OCI-LY1 (cell line): Measurements from ENCODE around the gene CD276.

ENCODE experiments used
- H2AFZ ChIP-seq: fragments of 200-600 bp; sonication (generic), shearing (Covaris generic); 2 replicates; pipeline ENCODE4 v1.6.0; 2014; ENCODE audit warnings: antibody characterized with exemption, mild to moderate bottlenecking, low read length
- H3F3A ChIP-seq: fragments of 200-600 bp; sonication (generic), shearing (Covaris generic); 2 replicates; pipeline ENCODE4 v1.6.0; 2014; ENCODE audit warnings: mild to moderate bottlenecking, antibody characterized with exemption, low read length, moderate library complexity; ENCODE audit not compliant: insufficient read depth
- H3K27ac ChIP-seq: fragments of 200-600 bp; sonication (generic); 2 replicates; pipeline ENCODE4 v1.5.1; 2014; ENCODE audit warnings: low read length, mixed run types, mild to moderate bottlenecking, low read depth; ENCODE audit not compliant: poor library complexity, severe bottlenecking
- H3K27me3 ChIP-seq: fragments of 200-600 bp; sonication (generic); 2 replicates; pipeline ENCODE4 v1.6.0; 2014; ENCODE audit warnings: antibody characterized with exemption, mild to moderate bottlenecking, low read length, moderate library complexity; ENCODE audit not compliant: insufficient read depth
- H3K36me3 ChIP-seq: fragments of 200-600 bp; sonication (generic); 2 replicates; pipeline ENCODE4 v1.6.1; 2014; ENCODE audit warnings: mild to moderate bottlenecking, antibody characterized with exemption, low read length, moderate library complexity, mixed read lengths; ENCODE audit not compliant: insufficient read depth
- H3K4me1 ChIP-seq: fragments of 200-600 bp; sonication (generic); 2 replicates; pipeline ENCODE4 v1.5.1; 2014; ENCODE audit warnings: mild to moderate bottlenecking, low read length, moderate library complexity; ENCODE audit not compliant: insufficient read depth, severe bottlenecking
- H3K4me2 ChIP-seq: fragments of 200-600 bp; sonication (generic), shearing (Covaris generic); 2 replicates; pipeline ENCODE4 v1.6.1; 2014; ENCODE audit warnings: low read length
- H3K4me3 ChIP-seq: fragments of 200-600 bp; sonication (generic); 2 replicates; pipeline ENCODE4 v1.5.1; 2014; ENCODE audit warnings: low read length, low read depth, mild to moderate bottlenecking, mixed read lengths; ENCODE audit not compliant: poor library complexity, severe bottlenecking
- H3K79me2 ChIP-seq: fragments of 200-600 bp; shearing (Covaris generic); 2 replicates; pipeline ENCODE4 v1.6.1; 2016; ENCODE audit warnings: mixed run types, low read length, mixed read lengths; ENCODE audit not compliant: insufficient read depth
- H3K9ac ChIP-seq: fragments of 200-600 bp; sonication (generic), shearing (Covaris generic); 2 replicates; pipeline ENCODE4 v1.6.1; 2014; ENCODE audit warnings: mild to moderate bottlenecking, low read length, mixed read lengths
- H3K9me2 ChIP-seq: fragments of 200-600 bp; sonication (generic), shearing (Covaris generic); 2 replicates; pipeline ENCODE4 v1.6.1; 2014; ENCODE audit warnings: low read depth, mild to moderate bottlenecking, low read length, mixed read lengths
- H3K9me3 ChIP-seq: fragments of 200-600 bp; shearing (Covaris generic); 2 replicates; pipeline ENCODE4 v1.6.1; 2014; ENCODE audit warnings: low read length, mixed read lengths
- H4K20me1 ChIP-seq: fragments of 200-600 bp; sonication (generic), shearing (Covaris generic); 2 replicates; pipeline ENCODE4 v1.6.0; 2016; ENCODE audit warnings: mild to moderate bottlenecking, low read length; ENCODE audit not compliant: insufficient read depth
- CTCF ChIP-seq: fragments of 200-600 bp; sonication (generic), shearing (Covaris generic); IDR thresholded peaks from 2 replicates; pipeline ENCODE4 v1.5.1; 2017; ENCODE audit warnings: mild to moderate bottlenecking, antibody characterized with exemption, low read length, moderate library complexity, mixed read lengths
- EZH2 ChIP-seq: fragments of 200-600 bp; sonication (generic), shearing (Covaris generic); IDR thresholded peaks from 2 replicates; pipeline ENCODE4 v1.8.0; 2017; ENCODE audit warnings: borderline replicate concordance, mixed run types, mild to moderate bottlenecking, antibody characterized with exemption, low read length, moderate library complexity, mixed read lengths

The CD276 gene

GRCh38 chr15:73749533-73749932, 65.3 kb downstream of the CD276 start:
- H2AFZ ChIP-seq: no peak overlapping the region
- H3K27ac ChIP-seq: no peak overlapping the region
- H3F3A ChIP-seq: no peaks in the 10 kb centered on the region
- no peaks in the 10 kb centered on the region for H3K9me3 ChIP-seq
- no peaks in the 10 kb centered on the region for H3K79me2 ChIP-seq
- H3K4me1 ChIP-seq: no peaks in the 10 kb centered on the region
- H3K27me3 ChIP-seq: no peaks in the 10 kb centered on the region
- no peaks in the 10 kb centered on the region for H4K20me1 ChIP-seq
- TF ChIP-seq EZH2 (no peak), CTCF (no peak)
- H3K4me2 ChIP-seq: no peak overlapping the region
- H3K36me3 ChIP-seq: no peaks in the 10 kb centered on the region
- no peak overlapping the region for H3K4me3 ChIP-seq
- no peak overlapping the region for H3K9ac ChIP-seq
- no peaks in the 10 kb centered on the region for H3K9me2 ChIP-seq

GRCh38 chr15:73749971-73750370, 65.8 kb downstream of the CD276 start:
- Histone ChIP-seq H4K20me1 (no peaks in the 10 kb centered on the region), H3K4me2 (no peak overlapping the region), H3K9me2 (no peaks in the 10 kb centered on the region), H3K27me3 (no peaks in the 10 kb centered on the region), H3K27ac (no peak overlapping the region), H3K79me2 (no peaks in the 10 kb centered on the region), H3F3A (no peaks in the 10 kb centered on the region), H3K9ac (no peak overlapping the region), H3K9me3 (no peaks in the 10 kb centered on the region), H3K4me3 (no peak overlapping the region), H3K36me3 (no peaks in the 10 kb centered on the region), H2AFZ (no peak overlapping the region), H3K4me1 (no peaks in the 10 kb centered on the region)
- TF ChIP-seq CTCF: no peak
- TF ChIP-seq EZH2: no peak

GRCh38 chr15:73750438-73750837, 66.3 kb downstream of the CD276 start:
- H3K4me2 ChIP-seq: no peak overlapping the region
- H3K9me3 ChIP-seq: no peaks in the 10 kb centered on the region
- TF ChIP-seq EZH2 (no peak), CTCF (no peak)
- no peaks in the 10 kb centered on the region for H3K79me2 ChIP-seq
- no peaks in the 10 kb centered on the region for H3K27me3 ChIP-seq
- no peaks in the 10 kb centered on the region for H3K4me1 ChIP-seq
- H3K36me3 ChIP-seq: no peaks in the 10 kb centered on the region
- H3F3A ChIP-seq: no peaks in the 10 kb centered on the region
- no peak overlapping the region for H3K4me3 ChIP-seq
- no peak overlapping the region for H3K27ac ChIP-seq
- H3K9ac ChIP-seq: no peak overlapping the region
- no peak overlapping the region for H2AFZ ChIP-seq
- no peaks in the 10 kb centered on the region for H3K9me2 ChIP-seq
- no peaks in the 10 kb centered on the region for H4K20me1 ChIP-seq
